IPS DF 4.7 (cell line): Measurements from ENCODE around the gene KMT2B.
A peak's percentile ranks its signal among the peaks of the same experiment; 100 is the strongest.
"Not testable (repeated sequence)": the region's sequence is repeated elsewhere in the genome, so short reads cannot be mapped to it uniquely, and the experiment has no call there.

ENCODE experiments used
- DNase-seq: peaks from one replicate; pipeline ENCODE4 v3.0.0-alpha.2; 2013; ENCODE audit warnings: low spot score; ENCODE audit errors: extremely low read depth

The KMT2B gene

DNA sequence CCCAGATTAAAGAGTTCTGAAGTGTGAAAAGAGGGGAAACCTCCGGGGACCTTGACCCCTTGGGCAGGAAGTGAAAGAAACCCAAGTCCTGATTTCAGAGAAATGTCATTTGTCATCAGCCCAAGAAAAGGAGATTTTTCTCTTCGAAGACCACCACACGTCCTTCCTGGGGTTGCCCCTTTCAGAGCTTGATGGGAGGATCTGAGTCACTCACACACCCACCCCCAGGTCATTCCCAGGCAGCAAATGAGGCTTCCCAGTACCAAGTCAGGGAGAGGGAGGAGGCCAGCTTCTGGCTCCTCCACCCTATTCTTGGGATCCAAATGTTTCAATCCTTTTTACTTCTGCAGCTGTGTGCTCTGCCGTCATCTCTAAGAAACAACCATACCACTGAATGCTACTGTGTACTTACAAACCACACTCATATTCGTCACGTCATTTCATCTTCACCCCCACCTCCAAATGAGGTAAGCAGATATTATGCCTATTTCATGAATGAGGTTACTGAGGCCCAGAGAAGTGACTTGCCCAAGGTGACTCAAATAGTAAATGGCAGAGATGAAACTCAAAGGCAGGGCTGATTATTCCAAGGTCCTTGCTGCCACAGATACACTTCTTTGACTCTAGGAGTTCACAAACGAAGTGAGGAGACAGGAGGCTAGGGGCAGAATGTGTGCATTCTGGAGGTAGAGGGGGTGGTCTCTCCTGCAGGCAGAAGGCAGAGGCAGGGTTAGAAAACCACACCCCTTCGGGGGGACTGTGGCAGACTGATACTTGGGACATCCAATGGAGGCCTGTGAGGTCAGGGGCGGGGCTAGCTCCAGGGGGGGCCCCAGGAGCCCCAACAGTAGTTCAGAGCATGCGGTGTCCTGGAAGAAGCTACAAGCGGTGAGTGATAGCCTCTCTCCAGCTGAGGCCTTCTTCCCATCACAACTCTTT is 5.0 kb upstream of the KMT2B start:
- DNase-seq, result no peak

DNA sequence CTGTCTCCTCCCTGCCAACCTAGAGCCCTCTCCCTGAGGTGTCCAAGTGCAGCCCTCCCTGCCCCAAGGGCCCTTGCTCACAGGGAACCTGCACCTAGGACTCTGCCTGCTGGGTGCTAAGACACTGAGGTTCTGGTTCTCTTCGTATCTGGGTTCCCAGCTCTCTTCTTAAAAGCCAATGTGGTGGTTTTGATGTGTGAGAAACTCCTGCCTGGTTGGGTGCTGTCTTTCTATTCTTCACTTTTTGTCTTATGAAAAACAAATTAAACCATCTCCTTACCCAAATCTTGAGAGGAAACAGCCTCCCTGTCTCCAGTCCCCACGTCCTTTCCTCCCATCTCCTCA is 4.3 kb upstream of the KMT2B start:
- no peak for DNase-seq

DNA sequence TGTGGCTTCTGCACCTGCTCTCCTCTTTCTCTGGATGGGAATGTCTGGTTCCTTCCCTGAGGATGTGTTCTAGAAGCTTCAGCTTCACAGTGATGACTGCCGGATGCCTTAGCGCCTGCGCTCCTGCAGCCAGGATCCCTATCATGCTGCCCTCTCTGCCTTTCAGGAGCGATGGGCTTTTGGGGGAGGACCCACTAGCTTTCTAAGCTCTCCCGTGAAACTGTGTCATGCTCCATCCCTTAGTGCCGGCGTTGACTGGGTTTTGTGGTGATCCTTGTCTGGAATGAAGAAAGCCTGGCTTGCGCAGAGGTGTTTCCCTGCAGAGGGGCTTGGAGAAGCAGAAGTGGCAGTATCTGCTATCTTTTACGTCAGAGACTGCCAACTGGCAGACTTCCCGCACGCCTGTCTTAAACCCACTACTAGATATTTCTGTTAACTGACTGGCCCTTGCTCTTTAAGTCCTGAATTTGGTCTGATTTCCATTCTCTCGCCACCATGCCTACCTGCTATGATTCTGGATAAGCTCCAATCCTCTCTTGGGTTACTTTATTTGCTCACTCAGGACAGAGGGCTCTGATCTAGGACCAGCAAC is 3.8 kb upstream of the KMT2B start:
- DNase-seq, result no peak

DNA sequence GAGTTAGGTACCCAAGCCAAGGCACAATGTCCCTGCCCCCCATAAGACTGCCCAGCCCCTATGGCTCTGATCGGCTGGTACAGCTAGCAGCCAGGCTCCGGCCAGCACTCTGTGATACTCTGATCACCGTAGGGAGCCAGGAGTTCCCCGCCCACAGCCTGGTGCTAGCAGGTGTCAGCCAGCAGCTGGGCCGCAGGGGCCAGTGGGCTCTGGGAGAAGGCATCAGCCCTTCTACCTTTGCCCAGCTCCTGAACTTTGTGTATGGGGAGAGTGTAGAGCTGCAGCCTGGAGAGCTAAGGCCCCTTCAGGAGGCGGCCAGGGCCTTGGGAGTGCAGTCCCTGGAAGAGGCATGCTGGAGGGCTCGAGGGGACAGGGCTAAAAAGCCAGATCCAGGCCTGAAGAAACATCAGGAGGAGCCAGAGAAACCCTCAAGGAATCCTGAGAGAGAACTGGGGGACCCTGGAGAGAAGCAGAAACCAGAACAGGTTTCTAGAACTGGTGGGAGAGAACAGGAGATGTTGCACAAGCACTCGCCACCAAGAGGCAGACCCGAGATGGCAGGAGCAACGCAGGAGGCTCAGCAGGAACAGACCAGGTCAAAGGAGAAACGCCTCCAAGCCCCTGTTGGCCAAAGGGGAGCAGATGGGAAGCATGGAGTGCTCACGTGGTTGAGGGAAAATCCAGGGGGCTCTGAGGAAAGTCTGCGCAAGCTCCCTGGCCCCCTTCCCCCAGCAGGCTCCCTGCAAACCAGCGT is 3.0 kb upstream of the KMT2B start:
- no peak for DNase-seq

DNA sequence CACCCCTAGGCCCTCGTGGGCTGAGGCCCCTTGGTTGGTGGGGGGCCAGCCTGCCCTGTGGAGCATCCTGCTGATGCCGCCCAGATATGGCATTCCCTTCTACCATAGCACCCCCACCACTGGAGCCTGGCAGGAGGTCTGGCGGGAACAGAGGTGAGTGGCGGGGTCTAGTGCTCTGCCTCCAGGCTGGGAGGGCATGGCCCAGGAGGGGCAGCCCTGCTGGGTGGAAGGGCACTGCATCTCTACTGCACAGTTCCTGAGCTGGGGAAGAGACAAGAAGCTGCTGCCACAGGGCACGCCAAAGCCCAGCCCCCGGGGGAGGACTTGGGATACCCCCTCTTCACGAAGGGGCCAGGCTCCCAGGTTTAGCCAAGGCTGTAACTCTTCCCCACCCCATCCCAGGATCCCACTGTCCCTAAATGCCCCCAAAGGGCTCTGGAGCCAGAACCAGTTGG is 2.4 kb upstream of the KMT2B start:
- DNase-seq, result no peak

DNA sequence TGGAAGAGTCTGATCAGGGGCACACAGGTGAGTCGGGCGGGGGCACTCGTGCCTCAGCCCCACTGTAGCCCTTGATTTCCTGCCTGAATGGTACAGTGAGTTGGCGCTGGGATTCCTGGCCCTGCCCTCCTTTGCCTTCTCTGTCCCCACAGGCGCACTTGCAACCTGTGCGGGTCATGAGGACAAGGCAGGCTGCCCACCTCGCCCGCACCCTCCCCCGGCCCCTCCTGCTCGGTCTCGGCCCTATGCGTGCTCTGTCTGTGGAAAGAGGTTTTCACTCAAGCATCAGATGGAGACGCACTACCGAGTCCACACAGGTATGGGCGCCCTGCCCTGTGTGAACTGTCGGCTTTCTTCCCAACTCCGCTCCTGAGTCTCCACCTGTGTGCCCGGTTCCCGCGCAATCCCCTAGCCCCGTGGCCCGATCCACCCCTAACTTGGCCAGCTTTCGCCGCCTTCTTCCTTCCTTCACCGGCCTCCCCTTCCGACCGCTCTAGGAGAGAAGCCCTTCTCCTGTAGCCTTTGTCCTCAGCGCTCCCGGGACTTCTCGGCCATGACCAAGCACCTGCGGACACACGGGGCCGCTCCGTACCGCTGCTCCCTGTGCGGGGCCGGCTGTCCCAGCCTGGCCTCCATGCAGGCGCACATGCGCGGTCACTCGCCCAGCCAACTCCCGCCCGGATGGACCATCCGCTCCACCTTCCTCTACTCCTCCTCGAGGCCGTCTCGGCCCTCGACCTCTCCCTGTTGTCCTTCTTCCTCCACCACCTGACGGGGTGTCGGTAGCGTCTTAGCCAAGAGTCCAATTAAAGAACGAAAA is 1.6 kb upstream of the KMT2B start:
- no peak for DNase-seq

DNA sequence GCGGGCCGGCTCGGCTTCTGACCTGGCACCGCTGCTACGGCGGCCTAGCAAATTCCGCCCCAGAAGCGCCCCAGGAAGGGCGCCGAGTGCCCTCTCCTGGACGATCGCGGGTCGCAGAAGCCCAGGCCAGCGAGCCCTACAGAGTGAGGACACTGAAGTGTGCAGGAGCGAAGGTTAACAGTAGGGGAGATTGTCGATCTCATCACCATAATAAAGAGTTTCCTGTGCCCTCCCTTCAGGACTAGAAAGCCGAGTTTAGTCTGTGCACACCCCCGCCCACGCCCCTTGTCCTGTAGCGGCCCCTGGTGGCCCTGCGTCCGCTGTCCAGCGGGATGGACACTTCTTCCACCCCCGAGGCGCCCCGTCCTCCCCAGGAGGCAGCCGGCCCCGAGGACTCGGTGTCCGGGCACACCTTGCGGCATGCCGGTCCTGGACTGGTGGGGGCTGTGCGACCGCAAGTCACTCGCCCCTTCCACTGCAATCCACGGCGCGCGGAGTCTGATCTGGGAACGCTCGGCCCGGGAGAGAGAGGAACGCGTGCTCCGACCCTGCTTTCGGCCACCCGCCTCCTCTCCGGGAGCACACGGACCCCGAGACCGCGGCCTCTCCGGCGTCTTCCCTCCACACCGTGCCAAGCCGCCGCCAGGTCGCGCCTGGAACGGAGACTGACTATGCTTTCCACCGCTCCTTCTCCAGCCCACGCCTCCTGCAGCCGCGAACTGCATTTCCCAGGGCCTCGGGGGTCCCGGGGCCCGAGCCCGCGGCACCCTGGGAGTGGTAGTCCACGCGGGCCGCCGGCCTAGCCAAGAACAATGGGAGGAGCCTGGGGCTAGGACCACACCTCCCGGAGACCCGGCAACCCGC is 770 bp upstream of the KMT2B start:
- peak; percentile 98 for DNase-seq

DNA sequence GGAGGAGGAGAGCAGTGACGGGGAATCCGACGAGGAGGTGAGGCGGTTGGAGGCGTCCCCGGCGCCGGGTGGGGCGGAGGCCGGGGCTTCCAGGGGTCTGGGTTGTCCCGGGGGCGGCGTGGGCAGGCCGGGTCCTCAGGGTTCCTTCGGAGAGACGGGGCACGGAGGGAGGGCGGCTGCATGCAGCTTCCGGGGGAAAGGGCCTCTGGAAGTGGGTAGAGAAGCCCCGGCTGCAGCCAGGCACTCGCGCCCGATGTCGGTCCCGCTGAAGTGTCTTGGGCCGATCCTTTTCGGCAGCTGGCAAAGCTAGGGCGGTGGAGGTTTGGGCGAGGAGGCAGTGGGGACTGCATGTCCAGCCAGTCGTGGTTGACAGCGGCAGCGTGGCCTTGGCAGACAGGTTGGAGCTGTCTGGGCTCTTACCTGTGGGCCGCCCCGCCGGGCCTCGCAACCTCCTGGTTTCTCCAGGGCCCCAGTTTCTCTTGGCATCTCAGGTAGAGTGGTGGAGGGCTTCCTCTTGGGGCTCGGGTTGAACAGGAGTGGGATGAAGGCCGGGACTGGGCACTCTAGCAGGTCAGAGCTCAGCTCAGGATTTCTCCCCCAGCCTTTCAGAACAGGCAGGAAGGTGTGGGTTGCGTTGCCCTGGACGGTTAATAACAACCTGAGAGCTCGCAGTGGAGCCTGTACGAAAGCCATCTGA is 690 bp downstream of the KMT2B start:
- no peak for DNase-seq

DNA sequence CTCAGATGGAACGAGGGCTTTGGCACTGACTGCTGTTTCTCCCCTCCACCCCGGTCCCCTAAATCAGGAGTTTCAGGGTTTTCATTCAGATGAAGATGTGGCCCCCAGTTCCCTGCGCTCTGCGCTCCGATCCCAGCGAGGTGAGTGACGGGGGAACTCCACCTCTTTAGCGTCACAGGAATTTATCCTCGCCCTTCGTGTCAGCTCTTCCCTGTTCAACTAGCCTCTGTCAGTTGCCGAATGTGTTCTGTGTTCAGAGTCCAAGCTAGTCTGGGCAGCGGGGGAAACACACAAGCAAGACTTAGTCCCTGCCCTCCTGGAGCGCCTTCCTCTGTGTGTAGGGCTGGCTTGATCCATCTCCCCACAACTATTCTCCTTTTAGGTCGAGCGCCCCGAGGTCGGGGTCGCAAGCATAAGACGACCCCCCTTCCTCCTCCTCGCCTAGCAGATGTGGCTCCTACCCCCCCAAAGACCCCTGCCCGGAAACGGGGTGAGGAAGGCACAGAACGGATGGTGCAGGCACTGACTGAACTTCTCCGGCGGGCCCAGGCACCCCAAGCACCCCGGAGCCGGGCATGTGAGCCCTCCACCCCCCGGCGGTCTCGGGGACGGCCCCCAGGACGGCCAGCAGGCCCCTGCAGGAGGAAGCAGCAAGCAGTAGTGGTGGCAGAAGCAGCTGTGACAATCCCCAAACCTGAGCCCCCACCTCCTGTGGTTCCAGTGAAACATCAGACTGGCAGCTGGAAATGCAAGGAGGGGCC is 1.8 kb downstream of the KMT2B start:
- no peak for DNase-seq

DNA sequence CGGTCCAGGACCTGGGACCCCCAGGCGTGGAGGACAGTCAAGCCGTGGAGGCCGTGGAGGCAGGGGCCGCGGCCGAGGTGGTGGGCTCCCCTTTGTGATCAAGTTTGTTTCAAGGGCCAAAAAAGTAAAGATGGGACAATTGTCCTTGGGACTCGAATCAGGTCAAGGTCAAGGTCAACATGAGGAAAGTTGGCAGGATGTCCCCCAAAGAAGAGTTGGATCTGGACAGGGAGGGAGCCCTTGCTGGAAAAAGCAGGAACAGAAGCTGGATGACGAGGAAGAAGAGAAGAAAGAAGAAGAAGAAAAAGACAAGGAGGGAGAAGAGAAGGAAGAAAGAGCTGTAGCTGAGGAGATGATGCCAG is 2.3 kb downstream of the KMT2B start:
- DNase-seq, result no peak

DNA sequence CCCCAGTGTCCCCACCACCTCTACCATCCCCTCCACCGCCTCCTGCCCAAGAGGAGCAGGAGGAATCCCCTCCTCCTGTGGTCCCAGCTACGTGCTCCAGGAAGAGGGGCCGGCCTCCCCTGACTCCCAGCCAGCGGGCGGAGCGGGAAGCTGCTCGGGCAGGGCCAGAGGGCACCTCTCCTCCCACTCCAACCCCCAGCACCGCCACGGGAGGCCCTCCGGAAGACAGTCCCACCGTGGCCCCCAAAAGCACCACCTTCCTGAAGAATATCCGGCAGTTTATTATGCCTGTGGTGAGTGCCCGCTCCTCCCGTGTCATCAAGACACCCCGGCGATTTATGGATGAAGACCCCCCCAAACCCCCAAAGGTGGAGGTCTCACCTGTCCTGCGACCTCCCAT is 2.8 kb downstream of the KMT2B start:
- DNase-seq, result no peak

DNA sequence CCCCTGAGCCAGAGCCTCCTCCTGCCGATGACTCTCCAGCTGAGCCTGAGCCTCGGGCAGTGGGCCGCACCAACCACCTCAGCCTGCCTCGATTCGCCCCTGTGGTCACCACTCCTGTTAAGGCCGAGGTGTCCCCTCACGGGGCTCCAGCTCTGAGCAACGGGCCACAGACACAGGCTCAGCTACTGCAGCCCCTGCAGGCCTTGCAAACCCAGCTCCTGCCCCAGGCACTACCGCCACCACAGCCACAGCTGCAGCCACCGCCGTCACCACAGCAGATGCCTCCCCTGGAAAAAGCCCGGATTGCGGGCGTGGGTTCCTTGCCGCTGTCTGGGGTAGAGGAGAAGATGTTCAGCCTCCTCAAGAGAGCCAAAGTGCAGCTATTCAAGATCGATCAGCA is 3.6 kb downstream of the KMT2B start:
- DNase-seq, result no peak

DNA sequence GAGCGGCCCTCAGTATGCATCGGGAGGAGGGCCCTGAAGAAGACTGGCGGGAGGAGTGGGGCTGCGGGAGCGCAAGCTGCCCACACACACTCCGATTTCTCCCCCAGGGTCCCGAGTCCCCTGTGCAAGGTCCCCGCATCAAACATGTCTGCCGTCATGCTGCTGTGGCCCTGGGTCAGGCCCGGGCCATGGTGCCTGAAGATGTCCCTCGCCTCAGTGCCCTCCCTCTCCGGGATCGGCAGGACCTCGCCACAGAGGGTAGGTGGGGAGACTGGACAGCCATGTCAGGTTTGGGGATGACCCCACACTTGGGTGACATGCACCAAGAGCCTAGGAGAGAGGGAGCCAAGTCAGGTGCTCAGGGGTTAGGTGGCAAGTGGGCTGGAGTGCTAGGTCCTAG is 4.7 kb downstream of the KMT2B start:
- DNase-seq, result no peak

DNA sequence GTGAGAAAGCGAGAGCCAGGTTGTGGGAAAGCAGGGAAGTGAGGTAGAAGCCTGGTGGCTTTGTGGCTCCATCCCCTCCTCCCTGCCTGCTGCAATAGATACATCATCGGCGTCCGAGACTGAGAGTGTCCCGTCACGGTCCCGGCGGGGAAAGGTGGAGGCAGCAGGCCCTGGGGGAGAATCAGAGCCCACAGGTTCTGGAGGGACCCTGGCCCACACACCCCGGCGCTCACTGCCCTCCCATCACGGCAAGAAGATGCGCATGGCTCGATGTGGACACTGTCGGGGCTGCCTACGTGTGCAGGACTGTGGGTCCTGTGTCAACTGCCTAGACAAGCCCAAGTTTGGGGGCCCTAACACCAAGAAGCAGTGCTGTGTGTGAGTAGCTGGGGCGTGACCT is 5.1 kb downstream of the KMT2B start:
- DNase-seq, result no peak

DNA sequence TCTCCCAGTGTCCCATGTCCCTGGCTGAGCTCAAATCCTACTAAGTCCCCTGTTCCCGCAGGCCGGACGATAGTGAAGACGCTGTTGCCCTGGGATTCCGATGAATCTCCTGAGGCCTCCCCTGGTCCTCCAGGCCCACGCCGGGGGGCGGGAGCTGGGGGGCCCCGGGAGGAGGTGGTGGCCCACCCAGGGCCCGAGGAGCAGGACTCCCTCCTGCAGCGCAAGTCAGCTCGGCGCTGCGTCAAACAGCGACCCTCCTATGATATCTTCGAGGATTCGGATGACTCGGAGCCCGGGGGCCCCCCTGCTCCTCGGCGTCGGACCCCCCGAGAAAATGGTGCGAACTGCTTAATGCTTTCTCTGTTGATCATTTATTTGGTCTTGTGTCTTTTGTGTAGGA is 5.9 kb downstream of the KMT2B start:
- DNase-seq, result no peak

DNA sequence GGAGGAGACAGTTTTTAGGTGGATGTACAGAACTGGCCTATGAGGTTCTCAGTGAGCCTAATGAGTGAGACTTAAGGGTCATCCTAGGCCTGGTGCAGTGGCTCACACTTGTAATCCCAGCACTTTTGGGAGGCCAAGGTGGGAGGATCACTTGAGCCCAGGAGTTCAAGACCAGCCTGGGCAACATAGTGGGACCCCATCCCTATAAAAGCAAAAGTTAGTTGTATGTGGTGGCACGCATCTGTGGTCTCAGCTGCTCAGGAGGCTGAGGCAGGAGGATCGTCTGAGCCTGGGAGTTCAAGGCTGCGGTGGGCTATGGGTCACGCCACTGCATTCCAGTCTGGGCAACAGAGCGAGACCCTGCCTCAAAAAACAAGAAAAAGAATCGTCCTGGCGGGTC is 6.3 kb downstream of the KMT2B start:
- not testable (repeated sequence) for DNase-seq

DNA sequence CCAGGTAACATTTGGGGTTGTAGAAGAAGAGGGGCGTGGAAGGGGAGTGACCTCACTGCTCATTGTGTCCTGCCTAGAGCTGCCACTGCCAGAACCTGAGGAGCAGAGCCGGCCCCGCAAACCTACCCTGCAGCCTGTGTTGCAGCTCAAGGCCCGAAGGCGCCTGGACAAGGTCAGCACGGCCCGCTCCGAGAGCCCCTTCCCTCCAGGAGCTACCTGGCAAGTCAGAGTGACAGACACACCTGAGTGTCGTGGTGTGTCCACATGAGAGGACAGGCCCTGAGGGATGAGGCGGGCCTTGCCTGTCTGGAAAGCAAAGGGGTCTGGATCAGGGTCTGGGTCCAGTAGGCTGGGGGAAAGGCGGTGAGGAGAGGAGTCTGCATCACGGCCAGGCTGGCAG is 6.8 kb downstream of the KMT2B start:
- no peak for DNase-seq

DNA sequence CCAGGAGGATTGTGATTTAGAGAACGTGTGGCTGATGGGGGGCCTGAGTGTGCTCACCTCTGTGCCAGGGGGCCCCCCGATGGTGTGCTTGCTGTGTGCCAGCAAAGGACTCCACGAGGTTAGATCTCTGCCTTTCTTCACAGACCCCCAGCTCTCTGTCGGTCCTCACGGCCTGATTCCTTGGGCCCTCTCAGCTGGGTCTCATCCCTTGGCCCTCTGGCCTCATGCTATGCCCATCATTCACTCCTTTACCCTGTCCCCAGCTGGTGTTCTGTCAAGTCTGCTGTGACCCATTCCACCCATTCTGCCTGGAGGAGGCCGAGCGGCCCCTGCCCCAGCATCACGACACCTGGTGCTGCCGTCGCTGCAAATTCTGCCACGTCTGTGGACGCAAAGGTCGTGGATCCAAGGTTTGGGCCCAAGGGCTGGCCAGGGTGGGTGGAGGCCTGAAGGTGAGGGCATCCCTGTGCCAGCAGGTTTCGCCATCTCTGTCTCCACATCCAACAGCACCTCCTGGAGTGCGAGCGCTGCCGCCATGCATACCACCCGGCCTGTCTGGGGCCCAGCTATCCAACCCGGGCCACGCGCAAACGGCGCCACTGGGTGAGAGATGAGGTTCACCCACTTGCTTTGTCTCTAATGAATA is 7.5 kb downstream of the KMT2B start:
- no peak for DNase-seq
